HEK293T (cell line): ENCODE measurements around the gene ARHGEF39.

Experiments
- CTCF ChIA-PET: fragments of 350-600 bp; formaldehyde crosslinking; extraction: SDS; loops from one replicate; lab custom pipeline; 2021; ENCODE audit warnings: antibody characterized with exemption, inconsistent platforms; lab: Yijun Ruan, JAX
- POLR2A ChIA-PET: fragments of 350-600 bp; formaldehyde crosslinking; extraction: SDS; loops from one replicate; lab custom pipeline; 2020; ENCODE audit warnings: antibody characterized with exemption, inconsistent platforms; lab: Yijun Ruan, JAX
- DNase-seq: peaks from one replicate; pipeline ENCODE4 v3.0.0; 2012; ENCODE audit warnings: mixed read lengths; ENCODE audit errors: extremely low spot score
- ARNT ChIP-seq: fragments of 450-650 bp; IDR thresholded peaks from 2 replicates; pipeline ENCODE4 v1.6.1; 2017; ENCODE audit warnings: mild to moderate bottlenecking
- BHLHE40 ChIP-seq: fragments of 450-650 bp; IDR thresholded peaks from 2 replicates; pipeline ENCODE4 v1.6.1; 2016; ENCODE audit warnings: mild to moderate bottlenecking, moderate library complexity, borderline replicate concordance
- CTBP1 ChIP-seq: fragments of 450-650 bp; IDR thresholded peaks from 2 replicates; pipeline ENCODE4 v1.6.1; 2016; ENCODE audit warnings: borderline replicate concordance
- ELF4 ChIP-seq: fragments of 450-650 bp; IDR thresholded peaks from 2 replicates; pipeline ENCODE4 v1.6.1; 2017; ENCODE audit warnings: antibody characterized with exemption
- FOXA1 ChIP-seq: fragments of 450-650 bp; IDR thresholded peaks from 2 replicates; pipeline ENCODE4 v1.6.1; 2016; ENCODE audit warnings: mild to moderate bottlenecking
- FOXK2 ChIP-seq: fragments of 450-650 bp; IDR thresholded peaks from 2 replicates; pipeline ENCODE4 v1.6.1; 2016; ENCODE audit warnings: mild to moderate bottlenecking
- FOXM1 ChIP-seq: fragments of 450-650 bp; IDR thresholded peaks from 2 replicates; pipeline ENCODE4 v1.6.1; 2017; ENCODE audit warnings: mild to moderate bottlenecking, borderline replicate concordance
- HDGF ChIP-seq: fragments of 450-650 bp; IDR thresholded peaks from 2 replicates; pipeline ENCODE4 v1.6.1; 2017; ENCODE audit warnings: antibody characterized with exemption, borderline replicate concordance
- L3MBTL2 ChIP-seq: fragments of 450-650 bp; conservative IDR thresholded peaks from 2 replicates; pipeline ENCODE4 v1.6.1; 2016; ENCODE audit warnings: mild to moderate bottlenecking
- LEF1 ChIP-seq: fragments of 450-650 bp; IDR thresholded peaks from 2 replicates; pipeline ENCODE4 v1.6.1; 2017; ENCODE audit warnings: mild to moderate bottlenecking, borderline replicate concordance
- NFRKB ChIP-seq: fragments of 450-650 bp; IDR thresholded peaks from 2 replicates; pipeline ENCODE4 v1.6.1; 2016; ENCODE audit warnings: mild to moderate bottlenecking, moderate library complexity
- SP1 ChIP-seq: fragments of 450-650 bp; IDR thresholded peaks from 2 replicates; pipeline ENCODE4 v1.6.1; 2017
- SUZ12 ChIP-seq: fragments of 450-650 bp; IDR thresholded peaks from 2 replicates; pipeline ENCODE4 v1.6.1; 2016; ENCODE audit warnings: mild to moderate bottlenecking
- TARDBP ChIP-seq: fragments of 450-650 bp; IDR thresholded peaks from 2 replicates; pipeline ENCODE4 v1.6.1; 2016
- ZNF384 ChIP-seq: fragments of 450-650 bp; IDR thresholded peaks from 2 replicates; pipeline ENCODE4 v1.6.1; 2016
- TF ChIP-seq, protein P1 (sequence below): fragments of 450-650 bp; IDR thresholded peaks from 2 replicates; pipeline ENCODE4 v1.6.1; 2016

ARHGEF39 gene

DNA sequence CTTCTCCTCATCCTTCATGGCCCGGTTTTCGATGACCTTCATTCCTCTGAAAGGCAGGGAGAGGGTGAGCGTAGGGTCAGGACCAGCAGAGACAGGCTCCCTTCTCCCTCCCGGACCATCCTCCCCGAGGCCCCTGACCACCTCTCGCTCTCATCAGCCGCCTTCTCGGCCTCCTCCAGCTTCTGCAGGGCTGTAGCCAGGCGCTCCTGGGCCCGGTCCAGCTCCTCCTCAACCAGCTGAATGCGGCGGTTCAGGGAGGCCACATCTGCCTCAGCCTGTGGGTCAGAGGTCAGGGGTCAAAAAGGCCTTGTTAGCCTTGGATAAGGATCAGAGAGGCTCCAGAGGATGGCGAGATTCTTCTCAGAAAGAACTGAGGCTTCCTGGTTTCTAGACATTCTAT is 20.5 kb upstream of the ARHGEF39 start:
- POLR2A ChIA-PET = interaction anchor here (1.0 kb wide), 1 partner anchor 14 kb away, joined by 3 read pairs; no protein-coding TSS in a partner anchor
- CTCF ChIA-PET = no interaction called here
- TF ChIP-seq TARDBP = no peak
- TF ChIP-seq L3MBTL2 = no peak
- no peak for TF ChIP-seq CTBP1
- no peak for TF ChIP-seq NFRKB
- no peak for TF ChIP-seq HDGF
- no peak for TF ChIP-seq FOXA1
- no peak for TF ChIP-seq ZNF384
- TF ChIP-seq, protein P1, sequence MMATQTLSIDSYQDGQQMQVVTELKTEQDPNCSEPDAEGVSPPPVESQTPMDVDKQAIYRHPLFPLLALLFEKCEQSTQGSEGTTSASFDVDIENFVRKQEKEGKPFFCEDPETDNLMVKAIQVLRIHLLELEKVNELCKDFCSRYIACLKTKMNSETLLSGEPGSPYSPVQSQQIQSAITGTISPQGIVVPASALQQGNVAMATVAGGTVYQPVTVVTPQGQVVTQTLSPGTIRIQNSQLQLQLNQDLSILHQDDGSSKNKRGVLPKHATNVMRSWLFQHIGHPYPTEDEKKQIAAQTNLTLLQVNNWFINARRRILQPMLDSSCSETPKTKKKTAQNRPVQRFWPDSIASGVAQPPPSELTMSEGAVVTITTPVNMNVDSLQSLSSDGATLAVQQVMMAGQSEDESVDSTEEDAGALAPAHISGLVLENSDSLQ = no peak
- no peak for TF ChIP-seq SUZ12
- no peak for TF ChIP-seq FOXM1
- TF ChIP-seq BHLHE40 = no peak
- TF ChIP-seq FOXK2 = no peak
- no peak for TF ChIP-seq ARNT
- DNase-seq = no peak

DNA sequence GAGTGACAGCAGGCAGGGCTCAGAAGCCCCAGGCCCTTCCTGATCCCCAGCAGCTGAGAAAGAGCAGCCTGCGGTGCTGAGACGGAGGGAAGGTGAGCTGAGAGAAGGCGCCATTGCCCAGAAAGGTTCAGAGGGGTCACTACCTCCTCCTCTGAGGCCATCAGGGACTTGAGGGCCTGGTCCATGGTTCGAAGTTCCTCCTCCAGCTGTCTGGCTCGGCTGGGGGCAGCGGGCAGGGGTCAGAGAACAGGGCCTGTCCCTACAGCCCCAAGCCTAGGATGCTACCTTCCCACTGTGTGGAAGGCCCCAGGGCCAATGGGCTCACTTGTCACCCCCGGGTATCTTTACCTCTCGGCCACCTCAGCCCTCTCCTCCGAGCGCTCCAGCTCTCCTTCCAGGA is 19.9 kb upstream of the ARHGEF39 start:
- CTCF ChIA-PET = no interaction called here
- DNase-seq = no peak
- TF ChIP-seq ELF4 (no peak), HDGF (no peak), FOXA1 (no peak), CTBP1 (no peak), BHLHE40 (no peak), ARNT (no peak), L3MBTL2 (no peak), LEF1 (no peak), SUZ12 (no peak), SP1 (no peak), FOXK2 (no peak), ZNF384 (no peak), FOXM1 (no peak), TARDBP (no peak), NFRKB (no peak)
- TF ChIP-seq, protein P1 = no peak
- POLR2A ChIA-PET = interaction anchor here (1.0 kb wide), 1 partner anchor 14 kb away, joined by 3 read pairs; no protein-coding TSS in a partner anchor

DNA sequence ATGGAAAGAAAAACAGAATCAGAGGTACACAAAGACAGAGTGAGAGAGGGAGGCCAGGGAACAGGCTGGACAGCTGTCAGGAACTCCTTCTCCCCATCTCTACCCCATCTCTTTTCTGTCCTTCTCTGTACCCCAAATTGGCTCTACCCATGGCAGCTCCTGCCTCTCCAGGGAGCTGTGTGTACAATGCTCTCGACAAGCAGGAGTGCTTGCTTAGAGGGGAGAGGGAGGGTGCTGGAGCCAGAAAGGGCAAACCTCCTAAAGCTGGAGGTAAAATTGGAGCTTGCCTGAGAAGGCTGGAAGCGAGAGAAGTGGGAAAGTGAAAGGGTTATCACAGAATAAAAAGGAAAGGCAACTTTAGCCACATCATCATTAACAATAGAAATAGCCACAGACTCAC is 18.3 kb upstream of the ARHGEF39 start:
- no peak for TF ChIP-seq HDGF
- TF ChIP-seq TARDBP = no peak
- TF ChIP-seq ELF4 = no peak
- TF ChIP-seq FOXA1 = no peak
- TF ChIP-seq NFRKB = no peak
- no peak for TF ChIP-seq BHLHE40
- TF ChIP-seq L3MBTL2 = no peak
- TF ChIP-seq, protein P1 = no peak
- TF ChIP-seq SUZ12 = no peak
- TF ChIP-seq CTBP1 = no peak
- TF ChIP-seq LEF1 = no peak
- TF ChIP-seq FOXM1 = no peak
- TF ChIP-seq ARNT = no peak
- TF ChIP-seq ZNF384 = no peak
- no peak for TF ChIP-seq FOXK2
- no peak for TF ChIP-seq SP1
- ChIA-PET POLR2A (interaction anchor here (1.9 kb wide), 1 partner anchor 18 kb away, joined by 7 read pairs; the partner anchor contains the start of gene ARHGEF39), CTCF (no interaction called here)
- no peak for DNase-seq

GRCh38 chr9:35682520-35683315 is 17.7 kb upstream of the ARHGEF39 start:
- DNase-seq = no peak
- TF ChIP-seq FOXA1 (no peak), HDGF (no peak), FOXM1 (no peak), LEF1 (no peak), CTBP1 (no peak), SUZ12 (no peak), ZNF384 (no peak), TARDBP (no peak), BHLHE40 (no peak), ELF4 (no peak), SP1 (no peak), NFRKB (no peak), L3MBTL2 (no peak), FOXK2 (no peak), ARNT (no peak)
- TF ChIP-seq, protein P1 = no peak
- ChIA-PET CTCF (no interaction called here), POLR2A (interaction anchor here (1.9 kb wide), 1 partner anchor 18 kb away, joined by 7 read pairs; the partner anchor contains the start of gene ARHGEF39)

- ChIA-PET CTCF (no interaction called here), POLR2A (no interaction called here)
- no peak for DNase-seq
- no peak for TF ChIP-seq FOXM1
- no peak for TF ChIP-seq SUZ12
- TF ChIP-seq TARDBP = no peak
- TF ChIP-seq BHLHE40 = no peak
- TF ChIP-seq NFRKB = no peak
- TF ChIP-seq L3MBTL2 = no peak
- no peak for TF ChIP-seq LEF1
- no peak for TF ChIP-seq ELF4
- TF ChIP-seq HDGF = no peak
- no peak for TF ChIP-seq CTBP1
- TF ChIP-seq, protein P1 = no peak
- no peak for TF ChIP-seq FOXA1
- no peak for TF ChIP-seq SP1
- TF ChIP-seq ARNT = no peak
- no peak for TF ChIP-seq FOXK2
- no peak for TF ChIP-seq ZNF384
Observed at GRCh38 chr9:35682051-35682450, 17.1 kb upstream of the ARHGEF39 start.
